DOHH2 (cell line): ENCODE results near the gene GRIN2A.

Source experiments
- H3F3A ChIP-seq: fragments of 200-600 bp; sonication (generic), shearing (Covaris generic); 2 replicates; pipeline ENCODE4 v1.6.0; 2016; ENCODE audit warnings: antibody characterized with exemption, mild to moderate bottlenecking; ENCODE audit not compliant: control insufficient read depth, insufficient read depth
- H3K27ac ChIP-seq: fragments of 200-600 bp; sonication (generic); 2 replicates; pipeline ENCODE4 v1.5.1; 2014; ENCODE audit warnings: low read depth, mild to moderate bottlenecking, low read length, moderate library complexity
- H3K27me3 ChIP-seq: fragments of 200-600 bp; sonication (generic); 2 replicates; pipeline ENCODE4 v1.6.1; 2014; ENCODE audit warnings: mild to moderate bottlenecking, low read length, mixed read lengths; ENCODE audit not compliant: control insufficient read depth
- H3K36me3 ChIP-seq: fragments of 200-600 bp; sonication (generic); 2 replicates; pipeline ENCODE4 v1.6.1; 2014; ENCODE audit warnings: mild to moderate bottlenecking, low read length, moderate library complexity, mixed read lengths; ENCODE audit not compliant: control insufficient read depth
- H3K4me1 ChIP-seq: fragments of 200-600 bp; sonication (generic); 2 replicates; pipeline ENCODE4 v1.6.1; 2014; ENCODE audit warnings: mild to moderate bottlenecking, low read length, mixed read lengths; ENCODE audit not compliant: control insufficient read depth
- H3K4me2 ChIP-seq: fragments of 200-600 bp; sonication (generic); 2 replicates; pipeline ENCODE4 v1.6.0; 2014; ENCODE audit warnings: mild to moderate bottlenecking, low read length, moderate library complexity
- H3K4me3 ChIP-seq: fragments of 200-600 bp; sonication (generic); 2 replicates; pipeline ENCODE4 v1.5.1; 2014; ENCODE audit warnings: mild to moderate bottlenecking, low read length, mixed read lengths
- H3K79me2 ChIP-seq: fragments of 200-600 bp; sonication (generic); 2 replicates; pipeline ENCODE4 v1.6.1; 2014; ENCODE audit warnings: mild to moderate bottlenecking, low read length, mixed read lengths; ENCODE audit not compliant: control insufficient read depth
- H3K9me2 ChIP-seq: fragments of 200-600 bp; sonication (generic); replicated peaks from 2 replicates; pipeline ENCODE4 v1.6.1; 2014; ENCODE audit warnings: mild to moderate bottlenecking, low read length, mixed read lengths; ENCODE audit not compliant: control insufficient read depth
- H3K9me3 ChIP-seq: fragments of 200-600 bp; sonication (generic); 2 replicates; pipeline ENCODE4 v1.6.1; 2014; ENCODE audit warnings: antibody characterized with exemption, low read length, mixed read lengths; ENCODE audit not compliant: control insufficient read depth, insufficient read depth
- H4K20me1 ChIP-seq: fragments of 200-600 bp; sonication (generic); 2 replicates; pipeline ENCODE4 v1.6.0; 2014; ENCODE audit warnings: low read depth, mild to moderate bottlenecking, antibody characterized with exemption, low read length, moderate library complexity; ENCODE audit not compliant: control insufficient read depth, insufficient read depth
- EZH2phosphoT487 ChIP-seq: fragments of 200-600 bp; sonication (generic); IDR thresholded peaks from 2 replicates; pipeline ENCODE4 v1.6.1; 2017; ENCODE audit warnings: borderline replicate concordance, mild to moderate bottlenecking, antibody characterized with exemption, low read length, moderate library complexity, mixed read lengths
- TF ChIP-seq, protein P1 (sequence below): fragments of 200-600 bp; sonication (generic); IDR thresholded peaks from one replicate; pipeline ENCODE4 v1.5.1; 2014; ENCODE audit warnings: antibody characterized with exemption, mild to moderate bottlenecking, low read depth, low read length; ENCODE audit not compliant: poor library complexity, severe bottlenecking

GRIN2A gene

DNA sequence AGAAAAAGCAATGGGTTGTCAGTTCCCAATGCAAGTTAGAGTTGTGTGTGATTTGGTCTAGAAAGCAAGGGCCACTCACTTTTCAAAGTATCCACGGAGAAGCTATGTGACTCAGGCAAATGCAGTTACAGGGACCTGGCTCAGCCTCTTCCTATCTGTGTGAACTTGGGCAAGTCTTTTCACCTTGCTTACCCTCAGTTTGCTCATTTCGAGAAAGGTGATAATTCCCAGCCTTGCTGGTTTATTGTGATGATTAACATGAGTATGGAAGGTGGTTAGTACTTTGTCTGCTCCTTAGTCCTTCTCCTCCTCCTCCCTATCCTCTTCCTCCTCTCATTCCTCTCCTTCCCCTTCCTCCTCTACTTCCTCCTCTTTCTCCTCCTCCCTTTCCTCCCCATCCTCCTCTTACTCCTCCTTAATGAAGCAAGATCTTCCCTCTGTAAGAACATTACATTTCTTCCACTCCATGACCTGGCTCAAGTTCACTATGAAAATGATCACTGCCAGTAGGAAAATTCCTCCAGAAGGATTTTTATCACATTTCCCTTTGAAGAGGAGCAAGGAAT, 204.0 kb downstream of the GRIN2A start:
- no peak overlapping the region for H3K4me3 ChIP-seq
- H4K20me1 ChIP-seq: no peaks in the 10 kb centered on the region
- no peak overlapping the region for H3K4me2 ChIP-seq
- no peaks in the 10 kb centered on the region for H3K9me2 ChIP-seq
- no peaks in the 10 kb centered on the region for H3K4me1 ChIP-seq
- no peak overlapping the region for H3K27ac ChIP-seq
- no peaks in the 10 kb centered on the region for H3K79me2 ChIP-seq
- H3K9me3 ChIP-seq: no peaks in the 10 kb centered on the region
- H3F3A ChIP-seq: no peaks in the 10 kb centered on the region
- peaks cover 3% of the 10 kb centered on the region; the same call in 1 of the 2 replicates for H3K27me3 ChIP-seq
- TF ChIP-seq, protein P1, sequence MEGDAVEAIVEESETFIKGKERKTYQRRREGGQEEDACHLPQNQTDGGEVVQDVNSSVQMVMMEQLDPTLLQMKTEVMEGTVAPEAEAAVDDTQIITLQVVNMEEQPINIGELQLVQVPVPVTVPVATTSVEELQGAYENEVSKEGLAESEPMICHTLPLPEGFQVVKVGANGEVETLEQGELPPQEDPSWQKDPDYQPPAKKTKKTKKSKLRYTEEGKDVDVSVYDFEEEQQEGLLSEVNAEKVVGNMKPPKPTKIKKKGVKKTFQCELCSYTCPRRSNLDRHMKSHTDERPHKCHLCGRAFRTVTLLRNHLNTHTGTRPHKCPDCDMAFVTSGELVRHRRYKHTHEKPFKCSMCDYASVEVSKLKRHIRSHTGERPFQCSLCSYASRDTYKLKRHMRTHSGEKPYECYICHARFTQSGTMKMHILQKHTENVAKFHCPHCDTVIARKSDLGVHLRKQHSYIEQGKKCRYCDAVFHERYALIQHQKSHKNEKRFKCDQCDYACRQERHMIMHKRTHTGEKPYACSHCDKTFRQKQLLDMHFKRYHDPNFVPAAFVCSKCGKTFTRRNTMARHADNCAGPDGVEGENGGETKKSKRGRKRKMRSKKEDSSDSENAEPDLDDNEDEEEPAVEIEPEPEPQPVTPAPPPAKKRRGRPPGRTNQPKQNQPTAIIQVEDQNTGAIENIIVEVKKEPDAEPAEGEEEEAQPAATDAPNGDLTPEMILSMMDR: no peak
- no peak for TF ChIP-seq EZH2phosphoT487
- H3K36me3 ChIP-seq: no peaks in the 10 kb centered on the region

DNA sequence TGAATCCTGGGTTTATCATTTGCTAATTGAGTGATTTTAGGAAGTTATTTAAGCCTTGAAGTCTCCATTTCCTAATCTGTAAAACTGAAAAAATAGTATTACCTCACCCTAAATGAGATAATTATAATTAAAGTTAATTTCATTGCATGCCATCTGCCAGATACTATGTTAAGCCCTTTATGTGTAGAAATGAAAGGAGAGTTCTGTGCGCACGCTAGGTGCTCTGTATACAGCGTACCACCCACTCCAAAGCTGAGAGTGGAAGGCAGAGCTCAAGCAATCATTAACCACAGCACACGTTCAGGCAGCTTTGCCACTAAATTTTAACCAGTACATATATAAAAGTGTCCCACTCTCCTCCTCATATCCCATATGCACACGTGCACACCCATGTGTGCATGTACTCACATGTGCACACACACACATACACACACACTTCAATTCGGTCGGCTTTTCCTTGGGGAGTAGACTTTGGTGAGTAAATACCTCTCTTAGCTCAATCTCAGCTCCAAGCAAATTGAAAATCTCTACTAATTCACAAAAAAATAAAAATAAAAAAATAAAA, 204.8 kb downstream of the GRIN2A start:
- H4K20me1 ChIP-seq: no peaks in the 10 kb centered on the region
- no peaks in the 10 kb centered on the region for H3K9me2 ChIP-seq
- no peak overlapping the region for H3K4me2 ChIP-seq
- H3K36me3 ChIP-seq: no peaks in the 10 kb centered on the region
- TF ChIP-seq, protein P1: no peak
- no peak for TF ChIP-seq EZH2phosphoT487
- no peaks in the 10 kb centered on the region for H3K9me3 ChIP-seq
- no peaks in the 10 kb centered on the region for H3K4me1 ChIP-seq
- H3K27me3 ChIP-seq: peaks cover 3% of the 10 kb centered on the region; the same call in 1 of the 2 replicates
- no peak overlapping the region for H3K27ac ChIP-seq
- H3K79me2 ChIP-seq: no peaks in the 10 kb centered on the region
- no peak overlapping the region for H3K4me3 ChIP-seq
- H3F3A ChIP-seq: no peaks in the 10 kb centered on the region

DNA sequence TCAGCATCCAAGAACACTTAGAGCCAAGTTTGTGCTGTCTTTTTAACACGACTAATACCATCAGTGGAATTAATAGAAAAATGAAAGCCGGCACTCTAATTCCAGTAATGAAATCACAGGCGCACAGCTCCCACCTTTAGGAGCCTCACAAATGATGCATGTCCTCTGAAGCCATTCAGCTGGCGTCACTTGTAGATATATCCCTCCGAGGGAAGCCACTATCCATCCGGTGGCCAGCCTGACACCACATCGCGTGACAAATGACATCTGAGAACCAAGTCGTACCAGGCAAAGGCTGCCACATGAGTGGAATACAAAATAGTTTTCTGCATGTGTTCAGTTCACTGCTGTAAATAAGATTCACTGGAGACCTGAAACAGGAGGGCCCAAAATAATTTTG, 205.6 kb downstream of the GRIN2A start:
- Histone ChIP-seq H3K27me3 (peaks cover 3% of the 10 kb centered on the region; the same call in 1 of the 2 replicates), H3K9me3 (no peaks in the 10 kb centered on the region), H3K4me2 (no peak overlapping the region), H3K36me3 (no peaks in the 10 kb centered on the region), H3K9me2 (no peaks in the 10 kb centered on the region), H3K4me1 (no peaks in the 10 kb centered on the region), H3K79me2 (no peaks in the 10 kb centered on the region), H4K20me1 (no peaks in the 10 kb centered on the region), H3K4me3 (no peak overlapping the region), H3K27ac (no peak overlapping the region), H3F3A (no peaks in the 10 kb centered on the region)
- no peak for TF ChIP-seq EZH2phosphoT487
- TF ChIP-seq, protein P1: no peak
